ENCODE data around the gene IPO13.

- TF ChIP-seq, protein P1, sequence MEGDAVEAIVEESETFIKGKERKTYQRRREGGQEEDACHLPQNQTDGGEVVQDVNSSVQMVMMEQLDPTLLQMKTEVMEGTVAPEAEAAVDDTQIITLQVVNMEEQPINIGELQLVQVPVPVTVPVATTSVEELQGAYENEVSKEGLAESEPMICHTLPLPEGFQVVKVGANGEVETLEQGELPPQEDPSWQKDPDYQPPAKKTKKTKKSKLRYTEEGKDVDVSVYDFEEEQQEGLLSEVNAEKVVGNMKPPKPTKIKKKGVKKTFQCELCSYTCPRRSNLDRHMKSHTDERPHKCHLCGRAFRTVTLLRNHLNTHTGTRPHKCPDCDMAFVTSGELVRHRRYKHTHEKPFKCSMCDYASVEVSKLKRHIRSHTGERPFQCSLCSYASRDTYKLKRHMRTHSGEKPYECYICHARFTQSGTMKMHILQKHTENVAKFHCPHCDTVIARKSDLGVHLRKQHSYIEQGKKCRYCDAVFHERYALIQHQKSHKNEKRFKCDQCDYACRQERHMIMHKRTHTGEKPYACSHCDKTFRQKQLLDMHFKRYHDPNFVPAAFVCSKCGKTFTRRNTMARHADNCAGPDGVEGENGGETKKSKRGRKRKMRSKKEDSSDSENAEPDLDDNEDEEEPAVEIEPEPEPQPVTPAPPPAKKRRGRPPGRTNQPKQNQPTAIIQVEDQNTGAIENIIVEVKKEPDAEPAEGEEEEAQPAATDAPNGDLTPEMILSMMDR (conservative IDR thresholded peaks at IDR 0.05 in 1 of 2, IDR thresholded peaks at IDR 0.05 in 1 of 2; ENCODE audit: extremely low read depth in 1 of 2, insufficient read depth in 1 of 2, low read depth in 1 of 2, low read length in 2 of 2): peak; percentile 35 to 82
- no peak for TF ChIP-seq EZH2 (IDR thresholded peaks at IDR 0.05; ENCODE audit: borderline replicate concordance, low read length)
Observed at GRCh38 chr1:43946236-43947060, at the start of gene IPO13.
